NCI-H1048 (cell line): ENCODE results near the gene HELT.
"Not testable (repeated sequence)": the region's sequence is repeated elsewhere in the genome, so short reads cannot be mapped to it uniquely, and the experiment has no call there.

Experiments used
- DNase-seq: peaks from one replicate; lab custom pipeline; 2025; lab: John Stamatoyannopoulos, UW

The HELT gene

DNA sequence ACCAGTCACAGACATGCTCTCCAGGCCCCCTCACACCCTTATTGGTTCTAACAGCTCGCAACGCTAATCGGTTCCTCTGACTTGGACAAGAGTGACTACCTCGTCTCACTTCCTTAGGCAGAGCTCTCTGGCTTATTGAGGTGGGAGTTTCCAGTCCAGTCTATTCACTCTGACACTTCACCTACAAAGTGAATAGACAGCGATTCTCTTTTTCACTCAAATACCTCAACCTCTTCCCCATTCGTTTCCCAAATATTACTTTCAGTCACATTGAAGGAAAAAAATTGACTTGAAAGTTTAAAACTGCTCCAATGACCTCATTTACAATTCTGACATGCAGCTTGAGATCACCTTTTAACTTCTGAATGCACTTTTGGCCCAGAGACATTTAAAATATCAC, 17.7 kb downstream of the HELT start:
- DNase-seq = no peak

- DNase-seq = no peak
Measured at GRCh38 chr4:185036842-185037241, 18.6 kb downstream of the HELT start.

GRCh38 chr4:185039508-185040273, 21.4 kb downstream of the HELT start:
- DNase-seq = peak; percentile 37

GRCh38 chr4:185040523-185040922, 22.2 kb downstream of the HELT start:
- no peak for DNase-seq

GRCh38 chr4:185050286-185050685, 32.0 kb downstream of the HELT start:
- not testable (repeated sequence) for DNase-seq

DNA sequence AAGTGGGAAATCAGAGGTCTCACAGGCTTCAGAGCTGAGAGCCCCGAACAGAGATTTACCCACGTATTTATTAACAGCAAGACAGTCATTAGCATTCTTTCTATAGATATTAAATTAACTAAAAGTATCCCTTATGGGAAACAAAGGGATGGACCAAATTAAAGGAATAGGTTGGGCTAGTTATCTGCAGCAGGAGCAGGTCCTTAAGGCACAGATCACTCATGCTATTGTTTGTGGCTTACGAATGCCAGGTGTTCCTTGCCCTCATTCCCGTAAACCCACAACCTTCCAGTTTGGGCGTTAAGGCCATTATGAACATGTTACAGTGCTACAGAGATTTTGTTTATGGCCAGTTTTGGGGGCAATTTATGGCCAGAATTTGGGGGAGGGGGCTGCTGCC, 33.0 kb downstream of the HELT start:
- DNase-seq = not testable (repeated sequence)

DNA sequence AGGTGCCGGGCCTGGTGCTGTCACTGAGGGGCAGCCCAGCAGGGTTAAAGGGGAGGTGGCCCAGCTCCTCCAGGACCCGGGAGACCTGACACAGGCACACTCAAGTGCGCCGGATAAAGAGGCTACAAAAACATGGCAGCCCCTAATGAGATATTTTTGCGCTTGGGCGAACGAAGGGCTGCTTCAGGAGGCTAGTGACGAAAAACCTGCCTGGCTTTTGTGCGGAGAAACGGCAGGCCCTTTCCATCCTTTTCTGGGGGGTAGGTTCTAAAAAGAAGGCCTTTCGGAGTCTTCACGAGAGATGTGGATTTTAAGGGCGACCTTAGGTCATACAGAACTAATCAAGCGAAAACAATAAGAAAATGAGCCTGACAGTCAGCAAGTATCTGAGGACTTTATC, 35.5 kb downstream of the HELT start:
- no peak for DNase-seq

GRCh38 chr4:185054272-185054671, 36.0 kb downstream of the HELT start:
- DNase-seq = no peak

- no peak for DNase-seq
Measured at GRCh38 chr4:185054886-185055285, 36.6 kb downstream of the HELT start.

DNA sequence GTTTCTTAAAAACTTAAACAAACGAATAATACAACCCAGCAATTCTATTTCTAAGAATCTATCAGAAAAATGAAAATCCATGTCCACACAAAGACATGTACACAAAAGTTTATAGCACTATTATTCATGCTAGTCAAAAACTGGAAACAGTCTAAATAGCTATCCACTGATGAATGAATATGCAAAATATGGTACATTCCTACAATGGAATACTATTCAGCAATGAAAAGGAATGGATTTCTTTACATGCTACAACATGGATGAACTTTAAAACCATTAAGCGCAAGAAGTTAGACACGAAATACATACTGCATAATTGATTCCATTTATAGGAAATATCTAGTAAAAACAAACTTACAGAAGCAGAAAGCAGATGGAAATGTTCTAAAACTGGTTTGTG, 43.3 kb downstream of the HELT start:
- DNase-seq = no peak

DNA sequence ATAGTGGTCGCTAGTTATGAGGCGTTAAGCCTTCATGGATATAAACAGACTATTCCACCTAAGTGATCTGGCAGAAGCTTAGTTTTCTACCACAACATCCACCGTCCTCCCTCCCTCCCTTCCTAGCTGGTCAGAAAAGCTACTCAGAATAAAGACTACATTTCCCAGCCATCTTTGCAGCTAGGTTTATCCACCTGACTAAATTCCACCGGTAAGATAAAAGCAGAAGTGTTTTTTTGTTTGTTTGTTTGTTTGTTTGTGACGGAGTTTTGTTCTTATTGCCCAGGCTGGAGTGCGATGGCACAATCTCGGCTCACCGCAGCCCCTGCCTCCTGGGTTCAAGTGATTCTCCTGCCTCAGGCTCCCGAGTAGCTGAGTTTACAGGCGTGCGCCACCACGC, 44.3 kb downstream of the HELT start:
- no peak for DNase-seq

DNA sequence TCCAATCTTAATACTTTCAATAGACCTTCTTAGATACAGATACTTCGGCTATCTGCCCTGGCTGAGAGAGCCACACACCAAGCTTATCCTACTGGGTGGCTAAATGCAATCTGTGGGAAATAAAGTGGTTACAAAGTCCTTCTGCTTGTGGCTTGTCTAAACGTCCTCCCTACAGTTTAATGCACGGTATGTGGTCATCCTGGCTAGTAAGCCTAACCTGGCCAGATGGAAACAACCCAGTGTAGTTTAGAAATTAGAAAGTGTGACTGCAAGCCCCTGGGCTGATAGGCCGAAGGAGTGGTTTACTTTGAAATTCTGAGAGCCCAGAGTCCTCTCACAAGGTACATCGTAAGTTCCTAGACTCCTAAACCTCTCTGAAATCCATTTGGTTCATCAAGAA, 47.9 kb downstream of the HELT start:
- no peak for DNase-seq

- no peak for DNase-seq
Measured at GRCh38 chr4:185068837-185069236, 50.5 kb downstream of the HELT start.
